Sigmoid colon (tissue), 4 donors: Measurements from ENCODE around the gene RHEBL1.

Source experiments
- POLR2A ChIP-seq, 2 donors: fragments of 450-650 bp; IDR thresholded peaks; one replicate each; pipeline ENCODE4 v1.6.1; 2016; ENCODE audit warnings: antibody characterized with exemption in 2 of 2, mild to moderate bottlenecking in 2 of 2, moderate library complexity in 2 of 2
- POLR2AphosphoS5 ChIP-seq, 4 donors: sonication (generic); formaldehyde crosslinking; IDR thresholded peaks; one replicate each; pipeline ENCODE4 v1.6.1; 2017; ENCODE audit warnings: antibody characterized with exemption in 4 of 4

GRCh38 chr12:49093792-49094159 lies 24.0 kb upstream of the RHEBL1 start:
- TF ChIP-seq POLR2A (IDR thresholded peaks at IDR 0.05) (no peak), POLR2AphosphoS5 (IDR thresholded peaks at IDR 0.05) (no peak)
